Nucleus accumbens (tissue), 56 donors: Measurements from ENCODE around the gene ERO1A.

Experiments used
- DNase-seq, 56 donors: peaks; one replicate each; lab custom pipeline; 2025; lab: John Stamatoyannopoulos, UW

The ERO1A gene

DNA sequence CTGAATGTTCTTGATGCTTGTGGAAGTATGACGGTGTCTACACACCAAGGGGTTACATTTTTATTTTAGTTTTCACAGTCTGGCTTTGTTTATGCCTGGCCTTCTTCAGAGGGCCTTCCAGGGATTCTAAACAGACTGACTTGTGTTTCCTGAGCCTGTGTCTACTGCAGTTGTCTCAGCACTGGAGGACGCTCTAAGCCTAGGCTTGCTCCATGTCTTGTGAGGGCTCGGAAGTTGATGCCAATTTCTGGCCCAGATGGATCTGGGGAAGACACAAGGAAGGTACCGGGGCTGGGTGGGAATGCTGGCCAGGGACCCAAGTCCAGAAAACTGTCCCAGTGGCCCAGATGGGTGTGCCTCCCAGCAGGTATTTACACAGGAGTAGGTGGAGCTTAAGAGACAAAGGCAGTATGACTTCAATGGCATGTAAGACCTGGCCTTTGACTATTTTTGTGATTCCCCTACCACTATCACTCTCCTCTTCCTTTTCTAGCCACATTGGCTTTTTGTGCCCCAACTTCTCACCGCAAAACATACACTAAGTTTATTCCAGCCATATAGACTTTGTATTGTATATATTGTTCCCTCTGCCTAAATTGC, 85.8 kb downstream of the ERO1A start:
- DNase-seq = no peak

DNA sequence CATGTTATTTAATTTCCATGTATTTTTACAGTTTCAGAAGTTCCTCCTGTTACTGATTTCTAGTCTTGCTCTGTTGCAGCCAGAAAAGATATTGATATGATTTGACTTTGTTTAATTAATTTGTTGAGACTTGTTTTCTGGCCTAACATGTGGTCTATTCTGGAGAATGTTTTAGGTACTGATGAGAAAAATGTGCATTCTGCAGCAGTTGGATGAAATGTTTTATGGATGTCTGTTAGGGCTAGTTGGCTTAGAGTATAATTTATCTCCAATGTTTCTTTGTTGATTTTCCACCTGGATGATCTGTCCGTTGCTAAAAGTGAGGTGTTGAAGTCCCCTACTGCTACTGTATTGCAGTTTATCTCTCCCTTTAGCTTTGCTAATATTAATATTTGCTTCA, 88.3 kb downstream of the ERO1A start:
- DNase-seq = no peak

DNA sequence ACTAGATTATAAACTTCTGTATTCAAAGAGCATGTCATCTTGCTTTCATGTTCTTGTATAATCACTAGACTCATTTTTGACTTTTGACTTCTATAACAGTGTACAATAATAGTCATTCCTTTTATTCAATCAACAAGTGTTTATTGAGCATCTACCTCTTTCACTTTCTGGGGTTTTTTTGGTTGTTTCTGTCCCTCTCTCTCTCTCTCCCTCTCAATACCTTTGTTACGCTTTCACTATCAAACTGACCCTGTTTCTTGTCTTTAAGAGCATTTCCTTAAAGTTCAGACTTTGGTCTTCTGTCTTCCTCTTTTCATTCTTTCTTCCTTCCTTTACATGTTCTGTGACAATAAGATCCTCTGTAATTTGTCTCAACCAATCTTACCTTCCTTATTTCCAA, 93.2 kb downstream of the ERO1A start:
- no peak for DNase-seq

DNA sequence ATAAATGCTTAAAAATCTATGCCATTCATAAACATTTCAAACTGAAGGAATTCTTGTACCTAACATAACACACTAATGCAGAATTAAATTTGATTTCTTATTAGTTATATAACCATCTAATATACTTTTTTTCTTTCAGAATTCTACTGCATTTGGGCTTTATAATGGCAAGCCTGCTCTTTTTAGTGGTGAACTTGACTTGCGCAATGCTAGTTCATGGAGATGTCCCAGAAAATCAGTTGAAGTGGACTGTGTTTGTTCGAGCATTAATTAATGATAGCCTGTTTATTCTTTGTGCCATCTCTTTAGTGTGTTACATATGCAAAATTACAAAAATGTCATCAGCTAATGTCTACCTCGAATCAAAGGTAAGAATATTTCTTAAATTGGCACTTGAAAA, 95.4 kb downstream of the ERO1A start:
- DNase-seq = no peak

DNA sequence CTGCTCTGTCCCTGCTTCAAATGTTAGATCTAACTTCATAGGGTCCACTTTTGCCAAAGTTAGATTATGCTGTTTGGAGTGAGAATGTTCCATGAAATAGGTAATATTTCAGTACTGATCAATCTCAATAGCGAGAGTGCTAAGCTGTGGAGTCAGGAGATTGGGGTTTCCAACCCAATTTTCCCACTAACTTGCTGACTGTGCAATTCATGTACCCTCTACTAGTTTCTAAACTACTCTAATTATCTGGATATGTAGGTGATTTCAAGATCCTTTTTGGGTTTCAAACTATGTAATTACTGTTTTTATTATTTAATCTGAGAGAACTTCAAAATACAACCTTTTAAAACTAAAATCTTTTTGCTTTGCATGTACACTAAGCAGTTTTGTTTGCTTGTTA, 96.8 kb downstream of the ERO1A start:
- DNase-seq = no peak

DNA sequence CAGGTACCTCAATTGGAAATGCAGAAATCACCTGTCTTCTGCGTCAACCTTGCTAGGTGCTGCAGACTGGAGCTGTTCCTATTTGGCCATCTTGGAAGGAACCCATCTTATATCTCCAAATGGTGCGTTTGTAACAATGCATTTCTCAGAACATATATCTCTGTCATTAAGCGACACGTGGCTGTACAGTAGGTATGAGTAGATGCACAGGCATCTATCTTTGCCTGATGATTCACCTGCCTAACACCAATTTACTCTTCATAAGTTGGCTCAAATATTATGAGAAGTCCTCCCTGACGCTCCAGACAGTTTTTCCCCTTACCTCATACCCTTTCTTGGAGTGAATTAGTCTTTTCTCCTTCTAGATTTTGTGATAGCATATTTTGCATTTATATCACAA, 98.5 kb downstream of the ERO1A start:
- no peak for DNase-seq

DNA sequence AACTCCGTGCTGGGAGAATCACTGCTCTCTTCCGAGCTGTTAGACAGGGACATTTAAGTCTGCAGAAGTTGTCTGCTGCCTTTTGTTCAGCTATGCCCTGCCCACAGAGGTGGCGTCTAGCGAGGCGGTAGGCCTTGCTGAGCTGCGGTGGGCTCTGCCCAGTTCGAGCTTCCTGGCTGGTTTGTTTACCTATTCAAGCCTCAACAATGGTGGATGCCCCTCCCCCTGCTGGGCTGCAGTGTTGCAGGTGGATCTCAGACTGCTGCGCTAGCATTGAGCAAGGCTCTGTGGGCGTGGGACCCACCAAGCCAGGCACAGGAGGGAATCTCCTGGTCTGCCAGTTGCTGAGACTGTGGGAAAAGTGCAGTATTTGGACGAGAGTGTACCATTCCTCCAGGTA, 99.0 kb downstream of the ERO1A start:
- no peak for DNase-seq

DNA sequence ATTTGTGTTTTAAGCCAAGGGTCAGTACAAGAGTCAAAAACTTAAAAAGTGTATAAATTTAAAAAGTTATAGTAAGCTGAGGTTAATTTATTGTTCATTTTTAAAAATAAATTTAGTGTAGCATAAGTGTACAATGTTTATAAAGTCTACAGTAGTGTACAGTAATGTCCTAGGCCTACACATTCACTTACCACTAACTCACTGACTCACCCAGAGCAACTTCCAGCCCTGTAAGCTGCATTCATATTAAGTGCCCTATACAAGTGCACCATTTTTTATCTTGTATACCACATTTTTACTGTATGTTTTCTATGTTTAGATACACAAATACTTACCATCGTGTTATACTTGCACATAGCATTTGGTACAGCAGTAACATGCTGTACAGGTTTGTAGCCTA, 105.0 kb downstream of the ERO1A start:
- DNase-seq = no peak
